SK-N-MC (cell line): ENCODE measurements around the gene ERCC6L.

Experiments
- EZH2 ChIP-seq: fragments of 200-600 bp; sonication (generic); IDR thresholded peaks from one replicate; pipeline ENCODE4 v1.6.1; 2017; ENCODE audit warnings: antibody characterized with exemption
- FOXP2 ChIP-seq: optimal IDR thresholded peaks from 2 replicates; pipeline ENCODE3; 2011; ENCODE audit warnings: mild to moderate bottlenecking, moderate library complexity; ENCODE audit not compliant: insufficient read depth; ENCODE audit errors: extremely low read length, control extremely low read depth
- POLR2AphosphoS5 ChIP-seq: IDR thresholded peaks from 2 replicates; pipeline ENCODE4 v1.6.1; 2012; ENCODE audit warnings: mild to moderate bottlenecking, low read depth, low read length, borderline replicate concordance

- TF ChIP-seq POLR2AphosphoS5 (no peak), EZH2 (no peak), FOXP2 (no peak)
Measured at GRCh38 chrX:72205706-72206105, 33.1 kb downstream of the ERCC6L start.
